ENCODE data around the gene DIP2B. TPM values are rescaled to one million over a fixed set of nuclear protein-coding genes. Genes with fewer than 3 reads are reported as not detected.
A peak's percentile ranks its signal among the peaks of the same experiment; 100 is the strongest.

Gene DIP2B
- polyA plus RNA-seq, 1 of the 3 experiments (the other 2 are of a cell fraction): 6.6 TPM

- H3K4me3 ChIP-seq (ENCODE audit: low read depth in 2 of 2, low read length in 1 of 2): peak within 1 kb of the TSS; percentile 71 to 73
- peak; percentile 95 for DNase-seq
- under 1% methylated on average over 12 of the region's 51 CpGs for WGBS (ENCODE audit: low lambda C conversion rate)
- H3K4me2 ChIP-seq: peak within 1 kb of the TSS; percentile 90
- ChIA-PET CTCF (interaction anchor here (0.6 to 3.4 kb wide), 12 partner anchors 15 to 620 kb away, joined by 3 to 32 read pairs (median 4); partner anchors contain the start of genes DIP2B and SLC11A2), POLR2A (interaction anchor here (0.6 to 0.9 kb wide), 4 partner anchors 59 to 314 kb away, joined by 3 read pairs; a partner anchor contains a TSS)
- no peaks in the 10 kb centered on the region for H3K27me3 ChIP-seq (ENCODE audit: insufficient read depth)
- no peaks in the 10 kb centered on the region for H3K9me2 ChIP-seq
- peak within 1 kb of the TSS; percentile 91 to 93 for H3K27ac ChIP-seq (ENCODE audit: low read depth in 2 of 2, low read length in 1 of 2)
- H3K9ac ChIP-seq: peak within 1 kb of the TSS; percentile 94
- H3F3A ChIP-seq (replicated peaks; ENCODE audit: insufficient read depth): peaks cover 3% of the 10 kb centered on the region
- H3K4me1 ChIP-seq (ENCODE audit: control insufficient read depth in 1 of 2, insufficient read depth in 2 of 2, low read depth in 1 of 2, low read length in 1 of 2): peaks cover 8 to 9% of the 10 kb centered on the region in 2 experiments; a peak in 1 of 4 replicates
- peaks cover 52% of the 10 kb centered on the region for H3K79me2 ChIP-seq (ENCODE audit: insufficient read depth)
- no peaks in the 10 kb centered on the region for H3K9me3 ChIP-seq
- H3K36me3 ChIP-seq (replicated peaks in 1 of 2; ENCODE audit: control insufficient read depth in 1 of 2, insufficient read depth in 2 of 2, low read length in 1 of 2): no peaks in the 10 kb centered on the region
- H4K20me1 ChIP-seq (ENCODE audit: insufficient read depth): peaks cover 14% of the 10 kb centered on the region
- H2AFZ ChIP-seq (ENCODE audit: low read depth): peak within 1 kb of the TSS; percentile 96
- TF ChIP-seq YY1 (IDR thresholded peaks at IDR 0.05; ENCODE audit: low read depth) (peak; percentile 94), GATA2 (CRISPR knock-in tag; IDR thresholded peaks at IDR 0.05) (no peak), FOSL2 (IDR thresholded peaks at IDR 0.05; ENCODE audit: borderline replicate concordance, low read depth) (no peak), RCOR1 (IDR thresholded peaks at IDR 0.05; ENCODE audit: low read length) (no peak), POLR2AphosphoS5 (IDR thresholded peaks at IDR 0.05; ENCODE audit: low read depth, low read length) (peak; percentile 93), MAX (IDR thresholded peaks at IDR 0.05; ENCODE audit: low read depth) (peak; percentile 95), USF1 (IDR thresholded peaks at IDR 0.05; ENCODE audit: borderline replicate concordance, low read depth) (peak; percentile 97), FOXM1 (IDR thresholded peaks at IDR 0.05; ENCODE audit: low read depth) (no peak), JUND (IDR thresholded peaks at IDR 0.05) (no peak), USF2 (IDR thresholded peaks at IDR 0.05; ENCODE audit: borderline replicate concordance, low read depth, low read length) (peak; percentile 85), CHD2 (IDR thresholded peaks at IDR 0.05; ENCODE audit: low read length, partially characterized antibody) (no peak), SIN3A (IDR thresholded peaks at IDR 0.05; ENCODE audit: borderline replicate concordance, low read depth, low read length) (no peak; the same call in 1 of the 2 replicates), RXRA (IDR thresholded peaks at IDR 0.05; ENCODE audit: borderline replicate concordance, low read depth) (no peak), NFIC (IDR thresholded peaks at IDR 0.05; ENCODE audit: borderline replicate concordance) (no peak), MXI1 (IDR thresholded peaks at IDR 0.05; ENCODE audit: low read depth, low read length) (peak; percentile 82), MEF2A (IDR thresholded peaks at IDR 0.05; ENCODE audit: borderline replicate concordance, low read depth) (no peak), TAF1 (IDR thresholded peaks at IDR 0.05; ENCODE audit: borderline replicate concordance, low read depth, low read length) (peak; percentile 81), TCF12 (IDR thresholded peaks at IDR 0.05) (no peak), GABPA (IDR thresholded peaks at IDR 0.05; ENCODE audit: low read depth) (peak; percentile 18; the same call in 1 of the 2 replicates), EZH2phosphoT487 (IDR thresholded peaks at IDR 0.05; ENCODE audit: borderline replicate concordance, low read depth) (no peak)
- TF ChIP-seq, protein P1, sequence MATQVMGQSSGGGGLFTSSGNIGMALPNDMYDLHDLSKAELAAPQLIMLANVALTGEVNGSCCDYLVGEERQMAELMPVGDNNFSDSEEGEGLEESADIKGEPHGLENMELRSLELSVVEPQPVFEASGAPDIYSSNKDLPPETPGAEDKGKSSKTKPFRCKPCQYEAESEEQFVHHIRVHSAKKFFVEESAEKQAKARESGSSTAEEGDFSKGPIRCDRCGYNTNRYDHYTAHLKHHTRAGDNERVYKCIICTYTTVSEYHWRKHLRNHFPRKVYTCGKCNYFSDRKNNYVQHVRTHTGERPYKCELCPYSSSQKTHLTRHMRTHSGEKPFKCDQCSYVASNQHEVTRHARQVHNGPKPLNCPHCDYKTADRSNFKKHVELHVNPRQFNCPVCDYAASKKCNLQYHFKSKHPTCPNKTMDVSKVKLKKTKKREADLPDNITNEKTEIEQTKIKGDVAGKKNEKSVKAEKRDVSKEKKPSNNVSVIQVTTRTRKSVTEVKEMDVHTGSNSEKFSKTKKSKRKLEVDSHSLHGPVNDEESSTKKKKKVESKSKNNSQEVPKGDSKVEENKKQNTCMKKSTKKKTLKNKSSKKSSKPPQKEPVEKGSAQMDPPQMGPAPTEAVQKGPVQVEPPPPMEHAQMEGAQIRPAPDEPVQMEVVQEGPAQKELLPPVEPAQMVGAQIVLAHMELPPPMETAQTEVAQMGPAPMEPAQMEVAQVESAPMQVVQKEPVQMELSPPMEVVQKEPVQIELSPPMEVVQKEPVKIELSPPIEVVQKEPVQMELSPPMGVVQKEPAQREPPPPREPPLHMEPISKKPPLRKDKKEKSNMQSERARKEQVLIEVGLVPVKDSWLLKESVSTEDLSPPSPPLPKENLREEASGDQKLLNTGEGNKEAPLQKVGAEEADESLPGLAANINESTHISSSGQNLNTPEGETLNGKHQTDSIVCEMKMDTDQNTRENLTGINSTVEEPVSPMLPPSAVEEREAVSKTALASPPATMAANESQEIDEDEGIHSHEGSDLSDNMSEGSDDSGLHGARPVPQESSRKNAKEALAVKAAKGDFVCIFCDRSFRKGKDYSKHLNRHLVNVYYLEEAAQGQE (IDR thresholded peaks at IDR 0.05; ENCODE audit: low read depth, low read length): no peak; the same call in 1 of the 2 replicates
- TF ChIP-seq, protein P2, sequence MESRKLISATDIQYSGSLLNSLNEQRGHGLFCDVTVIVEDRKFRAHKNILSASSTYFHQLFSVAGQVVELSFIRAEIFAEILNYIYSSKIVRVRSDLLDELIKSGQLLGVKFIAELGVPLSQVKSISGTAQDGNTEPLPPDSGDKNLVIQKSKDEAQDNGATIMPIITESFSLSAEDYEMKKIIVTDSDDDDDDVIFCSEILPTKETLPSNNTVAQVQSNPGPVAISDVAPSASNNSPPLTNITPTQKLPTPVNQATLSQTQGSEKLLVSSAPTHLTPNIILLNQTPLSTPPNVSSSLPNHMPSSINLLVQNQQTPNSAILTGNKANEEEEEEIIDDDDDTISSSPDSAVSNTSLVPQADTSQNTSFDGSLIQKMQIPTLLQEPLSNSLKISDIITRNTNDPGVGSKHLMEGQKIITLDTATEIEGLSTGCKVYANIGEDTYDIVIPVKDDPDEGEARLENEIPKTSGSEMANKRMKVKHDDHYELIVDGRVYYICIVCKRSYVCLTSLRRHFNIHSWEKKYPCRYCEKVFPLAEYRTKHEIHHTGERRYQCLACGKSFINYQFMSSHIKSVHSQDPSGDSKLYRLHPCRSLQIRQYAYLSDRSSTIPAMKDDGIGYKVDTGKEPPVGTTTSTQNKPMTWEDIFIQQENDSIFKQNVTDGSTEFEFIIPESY (IDR thresholded peaks at IDR 0.05; ENCODE audit: borderline replicate concordance, low read depth): no peak
- TF ChIP-seq, protein P3, sequence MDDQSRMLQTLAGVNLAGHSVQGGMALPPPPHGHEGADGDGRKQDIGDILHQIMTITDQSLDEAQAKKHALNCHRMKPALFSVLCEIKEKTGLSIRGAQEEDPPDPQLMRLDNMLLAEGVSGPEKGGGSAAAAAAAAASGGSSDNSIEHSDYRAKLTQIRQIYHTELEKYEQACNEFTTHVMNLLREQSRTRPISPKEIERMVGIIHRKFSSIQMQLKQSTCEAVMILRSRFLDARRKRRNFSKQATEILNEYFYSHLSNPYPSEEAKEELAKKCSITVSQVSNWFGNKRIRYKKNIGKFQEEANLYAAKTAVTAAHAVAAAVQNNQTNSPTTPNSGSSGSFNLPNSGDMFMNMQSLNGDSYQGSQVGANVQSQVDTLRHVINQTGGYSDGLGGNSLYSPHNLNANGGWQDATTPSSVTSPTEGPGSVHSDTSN (IDR thresholded peaks at IDR 0.05): peak; percentile 10; the same call in 1 of the 2 replicates
Observed at GRCh38 chr12:50763639-50764285, 259.0 kb downstream of the DIP2B start, which contains the start of gene ATF1. ATF1 (plus strand) TSS chr12:50764101; CDS start chr12:50780146, 16,045 bp downstream.
